ENCODE results near the gene FARP1. TPM values are rescaled to one million over a fixed set of nuclear protein-coding genes. Genes with fewer than 3 reads are reported as not detected.

The FARP1 gene
- total and polyA plus RNA-seq, 2 of the 13 experiments (the other 11 are each of a cell fraction or from before 2014, with no cell fraction given), result 70.6 to 126 TPM

GRCh38 chr13:98440390-98441055 is 297.6 kb downstream of the FARP1 start:
- Histone ChIP-seq H3K9me3 (ENCODE audit: low read length) (no peaks in the 10 kb centered on the region), H3K36me3 (replicated peaks in 1 of 2; ENCODE audit: control insufficient read depth in 1 of 2, insufficient read depth in 2 of 2, low read length in 2 of 2) (peaks cover 44 to 78% of the 10 kb centered on the region in 2 experiments), H3K4me1 (ENCODE audit: insufficient read depth, low read length) (no peaks in the 10 kb centered on the region), H2AFZ (ENCODE audit: low read length) (no peak overlapping the region), H4K20me1 (ENCODE audit: insufficient read depth, low read length) (peaks cover 12% of the 10 kb centered on the region), H3K9ac (ENCODE audit: insufficient read depth, low read depth, low read length) (no peak overlapping the region), H3K27me3 (ENCODE audit: control insufficient read depth in 1 of 2, insufficient read depth in 2 of 2, low read length in 2 of 2) (no peaks in the 10 kb centered on the region), H3K27ac (ENCODE audit: extremely low read length, insufficient read depth, low read length) (no peak overlapping the region), H3K79me2 (ENCODE audit: insufficient read depth, low read length) (no peaks in the 10 kb centered on the region), H3K4me3 (replicated peaks in 1 of 3; ENCODE audit: insufficient read depth in 1 of 3, low read depth in 2 of 3, low read length in 3 of 3) (no peak overlapping the region), H3K4me2 (ENCODE audit: low read depth, low read length) (no peak overlapping the region)
- ATAC-seq (no peak), DNase-seq (ENCODE audit: low spot score) (no peak), FAIRE-seq (no peak)
- BruUV-seq (replicated peaks), result no TSS peak
- ChIA-PET CTCF (ENCODE audit: low intra/inter-chr PET ratio, low total read pairs) (no interaction called here), POLR2A (no interaction called here)
- in situ Hi-C loops (cut with HindIII; ENCODE audit: extremely low pct_ligation_motif_present, low pct_unique_long_range_greater_than_20kb), result loop anchor here (10.0 to 25.0 kb wide), 2 partner anchors 214 to 578 kb away; no protein-coding TSS in a partner anchor
- WGBS (ENCODE audit: low lambda C conversion rate), result 93% methylated on average over 7 of the region's 25 CpGs
- TF ChIP-seq BRF2 (CRISPR knock-in tag; IDR thresholded peaks at IDR 0.05) (no peak), MZF1 (CRISPR knock-in tag; IDR thresholded peaks at IDR 0.05; ENCODE audit: borderline replicate concordance) (no peak), IKZF1 (IDR thresholded peaks at IDR 0.05) (no peak), RBM22 (optimal IDR thresholded peaks at IDR 0.05; ENCODE audit: low read length) (peak; percentile 60), ZHX2 (IDR thresholded peaks at IDR 0.05; ENCODE audit: low read depth) (no peak), ZHX2 (CRISPR knock-in tag; IDR thresholded peaks at IDR 0.05; ENCODE audit: borderline replicate concordance) (no peak), RFXAP (CRISPR knock-in tag; IDR thresholded peaks at IDR 0.05; ENCODE audit: borderline replicate concordance) (no peak), CBX1 (IDR thresholded peaks at IDR 0.05; ENCODE audit: low read depth) (no peak), TAF15 (IDR thresholded peaks at IDR 0.05; ENCODE audit: low read depth, low read length, poor library complexity, severe bottlenecking) (no peak), POLR2G (IDR thresholded peaks at IDR 0.05; ENCODE audit: low read depth, low read length) (0 out of 2 replicates have a peak, but pooled peaks have one; percentile 9), TIGD3 (CRISPR knock-in tag; IDR thresholded peaks at IDR 0.05; ENCODE audit: borderline replicate concordance) (no peak), AGO2 (optimal IDR thresholded peaks at IDR 0.05; ENCODE audit: low read depth, low read length) (peak; percentile 78)
- intact Hi-C loops (cut with micrococcal nuclease; ENCODE audit: unreplicated experiment), result no loop called here

All from HepG2 (cell line).